H54 (cell line): ENCODE data around the gene KLRC3.
A peak's percentile ranks its signal among the peaks of the same experiment; 100 is the strongest.

Experiments
- DNase-seq: peaks from one replicate; pipeline ENCODE4 v3.0.0; 2011; ENCODE audit warnings: low spot score, mixed read lengths; ENCODE audit not compliant: insufficient read length
- FAIRE-seq: peaks from 3 replicates; lab custom pipeline; 2011; peaks lifted over from hg19 to GRCh38; lab: Jason Lieb, UNC
- POLR2A ChIP-seq: IDR thresholded peaks from 2 replicates; pipeline ENCODE4 v1.6.1; 2011; ENCODE audit warnings: low read depth, mild to moderate bottlenecking, low read length

The KLRC3 gene

GRCh38 chr12:10366875-10367274 lies 53.5 kb downstream of the KLRC3 start:
- FAIRE-seq (no peak), DNase-seq (no peak)
- no peak for TF ChIP-seq POLR2A

- DNase-seq = no peak
- TF ChIP-seq POLR2A = no peak
- FAIRE-seq = no peak
Observed at GRCh38 chr12:10365696-10366405, 54.5 kb downstream of the KLRC3 start.

GRCh38 chr12:10364815-10365622 lies 55.4 kb downstream of the KLRC3 start:
- TF ChIP-seq POLR2A = no peak
- FAIRE-seq (peak; percentile 71), DNase-seq (no peak)

- DNase-seq = peak; percentile 15
- no peak for TF ChIP-seq POLR2A
- peak; percentile 33 for FAIRE-seq
Observed at GRCh38 chr12:10363914-10364814, 56.2 kb downstream of the KLRC3 start.

GRCh38 chr12:10363658-10363913 lies 56.8 kb downstream of the KLRC3 start:
- DNase-seq (no peak), FAIRE-seq (no peak)
- TF ChIP-seq POLR2A = no peak

- FAIRE-seq (no peak), DNase-seq (no peak)
- TF ChIP-seq POLR2A = no peak
Observed at GRCh38 chr12:10362828-10363657, 57.4 kb downstream of the KLRC3 start.

- DNase-seq = no peak
- TF ChIP-seq POLR2A = no peak
- FAIRE-seq = no peak
Observed at GRCh38 chr12:10362325-10362724, 58.1 kb downstream of the KLRC3 start.
